Stimulated activated CD4-positive, alpha-beta T cell treated with anti-CD3 and anti-CD28 coated beads, TNF-alpha, amount 100 ng/mL, for 4 hours (primary cell): ENCODE data around the gene CUX1.

Experiments
- DNase-seq, 3 experiments: peaks; one replicate each; pipeline ENCODE4 v3.0.0-alpha.2; 2020; ENCODE audit warnings: low read depth in 3 of 3

The CUX1 gene

DNA sequence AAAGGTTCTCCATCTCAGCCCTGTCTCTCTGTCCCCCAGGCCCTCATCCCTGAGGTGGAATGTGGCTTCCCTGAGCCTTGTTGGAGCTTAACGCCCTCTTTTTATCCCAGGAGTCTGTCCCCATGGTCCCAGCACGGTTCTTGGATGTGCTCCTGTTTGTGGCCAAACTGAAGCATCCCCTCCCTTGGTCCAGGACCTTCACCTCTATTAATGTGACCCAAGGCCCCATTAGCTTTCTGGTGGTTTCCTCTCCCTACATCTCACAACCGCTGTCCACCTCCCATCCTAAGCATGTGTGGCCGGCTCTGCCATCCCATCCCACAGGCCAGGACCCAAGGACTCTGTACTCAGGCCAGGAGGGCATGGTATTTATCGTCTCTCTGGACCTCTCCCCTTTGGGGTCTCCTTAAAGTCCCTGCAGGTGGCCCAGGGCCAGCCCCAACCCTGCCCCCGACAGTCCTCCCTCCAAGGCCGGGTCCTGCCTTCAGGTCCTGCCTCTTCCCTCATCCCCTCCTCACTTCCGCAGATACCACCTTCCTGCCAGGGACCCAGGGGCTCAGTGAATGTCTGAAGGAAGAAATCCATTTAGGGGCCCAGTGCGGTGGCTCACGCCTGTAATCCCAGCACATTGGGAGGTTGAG, 453.9 kb downstream of the CUX1 start:
- no peak for DNase-seq

DNA sequence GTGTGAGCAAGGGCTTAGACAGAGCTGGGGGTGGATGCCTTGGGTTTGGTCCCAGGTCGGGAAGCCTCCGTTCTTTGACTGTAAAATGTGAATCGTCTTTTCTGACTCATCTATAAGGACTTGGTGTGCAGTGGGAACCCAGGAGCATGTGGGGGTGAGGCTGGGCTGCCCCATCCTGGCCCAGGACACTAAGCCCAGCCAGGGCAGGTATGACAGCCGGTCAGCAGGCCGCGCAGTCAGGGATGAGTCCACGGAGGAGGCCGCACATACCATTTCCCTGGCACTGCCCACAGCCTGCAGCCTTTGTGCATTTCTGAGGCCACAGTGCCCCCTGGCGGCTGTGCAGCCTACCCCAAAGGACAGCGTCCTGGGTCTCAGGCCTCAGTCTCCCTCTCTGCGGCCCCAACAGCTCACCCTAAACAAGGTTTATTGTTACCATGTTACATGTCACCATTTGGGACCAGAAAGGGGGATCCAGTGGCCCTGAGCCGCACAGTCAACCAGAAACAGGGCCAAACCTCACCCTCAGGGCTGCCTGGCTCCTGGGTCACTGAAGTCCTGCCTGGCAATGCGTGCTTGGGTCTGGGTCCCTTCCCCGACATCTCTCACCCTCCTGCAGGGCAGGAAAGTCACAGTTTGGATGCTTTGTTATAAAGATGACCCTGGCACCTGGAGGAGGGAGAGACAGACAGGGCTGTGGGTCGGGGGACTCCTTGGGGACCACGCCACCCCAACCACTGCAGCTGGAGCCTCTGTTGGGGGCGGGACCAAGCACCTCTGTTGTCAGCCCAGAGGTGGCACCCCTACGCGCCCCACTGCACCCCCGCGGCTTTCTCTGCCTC, 454.9 kb downstream of the CUX1 start:
- DNase-seq = peak; percentile 50 to 68 (median 55)

DNA sequence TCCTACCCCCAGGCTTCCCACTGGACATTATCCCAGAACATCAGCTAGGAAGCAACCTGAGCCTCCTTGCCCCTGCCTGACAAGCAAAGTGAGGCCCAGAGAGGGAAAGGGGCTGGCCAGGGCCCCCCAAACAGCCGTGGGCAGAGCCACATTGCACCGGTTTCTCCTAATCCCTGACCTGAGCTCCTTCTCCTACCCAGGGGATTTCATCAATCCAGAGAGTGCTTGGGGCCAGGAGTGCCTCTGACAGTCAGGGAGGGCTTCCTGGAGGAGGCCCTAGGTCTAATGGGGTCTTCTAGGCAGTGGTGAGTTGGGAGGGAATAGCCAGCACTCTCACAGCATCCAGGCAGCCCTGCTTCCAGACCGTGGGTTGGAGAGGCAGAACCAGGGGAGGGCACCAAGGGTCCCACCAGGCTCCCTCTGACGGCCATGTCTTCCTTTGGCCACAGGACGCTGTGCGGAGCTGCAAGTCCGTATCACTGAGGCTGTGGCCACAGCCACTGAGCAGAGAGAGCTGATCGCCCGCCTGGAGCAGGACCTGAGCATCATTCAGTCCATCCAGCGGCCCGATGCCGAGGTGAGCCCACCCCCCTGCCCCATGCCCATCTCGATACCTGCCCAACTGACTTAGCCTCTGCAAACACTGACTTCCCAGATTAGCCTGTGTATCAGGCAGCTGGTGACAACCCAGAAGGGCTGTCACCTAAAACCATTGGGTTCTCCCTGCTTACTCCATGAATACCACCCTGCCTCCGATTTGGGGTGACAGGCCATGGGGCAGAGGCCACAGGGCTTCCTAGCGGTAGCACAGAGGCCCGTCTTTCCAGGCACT, 455.7 kb downstream of the CUX1 start:
- DNase-seq = no peak

DNA sequence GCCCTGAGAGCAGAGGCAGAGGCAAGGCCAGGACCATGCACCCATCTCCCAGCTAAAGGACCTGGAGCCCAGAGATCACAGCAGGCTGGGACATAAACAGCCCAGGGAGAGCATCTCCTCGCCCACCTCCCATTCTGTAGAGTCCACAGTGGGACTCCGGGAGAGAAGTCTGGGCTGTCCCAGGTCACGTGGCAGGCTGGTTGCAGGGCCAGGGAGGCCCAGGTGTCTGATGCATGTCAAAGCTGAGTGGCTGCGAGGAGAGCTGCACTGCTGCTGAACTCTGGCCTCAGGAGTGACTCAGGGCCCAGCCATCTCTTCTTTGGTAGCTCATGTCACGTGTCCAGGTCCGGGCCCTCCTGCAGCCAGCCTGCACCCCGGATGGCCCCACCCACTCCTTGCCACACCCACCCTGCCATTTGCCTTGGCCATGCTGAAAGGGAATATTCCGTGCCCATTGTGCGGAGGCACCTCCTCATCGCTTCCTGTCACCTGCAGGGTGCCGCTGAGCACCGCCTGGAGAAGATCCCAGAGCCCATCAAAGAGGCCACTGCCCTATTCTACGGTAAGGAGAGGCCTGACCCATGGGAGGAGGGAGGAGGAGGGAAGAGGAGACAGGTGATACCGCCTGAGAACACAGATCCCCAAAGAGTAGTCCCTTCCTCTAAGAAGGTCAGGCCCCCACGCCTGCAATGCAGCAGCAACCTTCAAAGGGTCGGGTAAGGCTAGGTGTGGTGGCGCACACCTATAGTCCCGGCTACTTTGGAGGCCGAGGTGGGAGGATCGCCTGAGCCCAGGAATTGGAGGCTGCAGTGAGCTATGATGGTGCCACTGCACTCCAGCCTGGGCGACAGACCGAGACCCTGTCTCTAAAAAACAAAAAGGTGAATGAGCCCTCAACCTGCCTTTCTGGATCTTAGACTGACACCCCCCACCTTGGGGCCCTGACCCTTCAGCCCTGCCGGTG, 456.6 kb downstream of the CUX1 start:
- DNase-seq = no peak

DNA sequence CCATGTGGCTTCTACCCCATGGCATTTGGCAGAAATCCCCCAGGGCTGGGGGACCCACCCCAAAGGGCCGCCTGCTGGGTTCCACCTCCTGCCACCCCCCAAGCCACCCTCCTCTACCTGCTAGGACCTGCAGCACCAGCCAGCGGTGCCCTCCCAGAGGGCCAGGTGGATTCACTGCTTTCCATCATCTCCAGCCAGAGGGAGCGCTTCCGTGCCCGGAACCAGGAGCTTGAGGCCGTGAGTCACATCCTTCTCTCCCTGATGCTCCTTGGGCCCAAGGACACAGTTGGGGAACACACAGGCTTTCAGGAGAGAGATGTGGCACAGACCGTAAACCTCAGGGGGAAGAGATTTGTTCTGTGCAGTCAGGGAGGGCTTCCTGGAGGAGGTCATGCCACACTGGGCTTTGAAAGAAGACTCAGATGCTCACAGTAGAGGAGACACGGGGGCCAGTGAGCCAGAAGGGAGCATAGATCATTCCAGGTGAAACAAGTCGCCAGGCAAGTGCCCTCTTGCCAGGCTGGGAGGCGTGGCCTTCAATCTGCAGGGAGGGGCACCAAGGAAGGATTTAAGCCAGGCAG, 457.8 kb downstream of the CUX1 start:
- no peak for DNase-seq

DNA sequence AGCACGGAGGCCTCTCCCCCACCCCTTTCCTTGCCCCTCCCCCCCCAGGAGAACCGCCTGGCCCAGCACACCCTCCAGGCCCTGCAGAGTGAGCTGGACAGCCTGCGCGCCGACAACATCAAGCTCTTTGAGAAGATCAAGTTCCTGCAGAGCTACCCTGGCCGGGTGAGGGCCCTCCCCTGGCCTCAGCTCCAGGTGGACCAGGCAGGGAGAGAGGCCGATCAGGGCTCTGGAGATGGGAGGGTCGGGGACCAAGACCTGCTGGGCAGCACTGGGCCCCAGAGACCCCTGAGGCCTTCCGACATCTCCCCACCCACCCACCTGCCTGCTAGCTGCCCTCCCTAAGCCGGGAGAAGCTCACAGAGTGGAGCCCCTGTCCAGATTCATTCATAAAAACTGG, 460.5 kb downstream of the CUX1 start:
- DNase-seq = no peak

DNA sequence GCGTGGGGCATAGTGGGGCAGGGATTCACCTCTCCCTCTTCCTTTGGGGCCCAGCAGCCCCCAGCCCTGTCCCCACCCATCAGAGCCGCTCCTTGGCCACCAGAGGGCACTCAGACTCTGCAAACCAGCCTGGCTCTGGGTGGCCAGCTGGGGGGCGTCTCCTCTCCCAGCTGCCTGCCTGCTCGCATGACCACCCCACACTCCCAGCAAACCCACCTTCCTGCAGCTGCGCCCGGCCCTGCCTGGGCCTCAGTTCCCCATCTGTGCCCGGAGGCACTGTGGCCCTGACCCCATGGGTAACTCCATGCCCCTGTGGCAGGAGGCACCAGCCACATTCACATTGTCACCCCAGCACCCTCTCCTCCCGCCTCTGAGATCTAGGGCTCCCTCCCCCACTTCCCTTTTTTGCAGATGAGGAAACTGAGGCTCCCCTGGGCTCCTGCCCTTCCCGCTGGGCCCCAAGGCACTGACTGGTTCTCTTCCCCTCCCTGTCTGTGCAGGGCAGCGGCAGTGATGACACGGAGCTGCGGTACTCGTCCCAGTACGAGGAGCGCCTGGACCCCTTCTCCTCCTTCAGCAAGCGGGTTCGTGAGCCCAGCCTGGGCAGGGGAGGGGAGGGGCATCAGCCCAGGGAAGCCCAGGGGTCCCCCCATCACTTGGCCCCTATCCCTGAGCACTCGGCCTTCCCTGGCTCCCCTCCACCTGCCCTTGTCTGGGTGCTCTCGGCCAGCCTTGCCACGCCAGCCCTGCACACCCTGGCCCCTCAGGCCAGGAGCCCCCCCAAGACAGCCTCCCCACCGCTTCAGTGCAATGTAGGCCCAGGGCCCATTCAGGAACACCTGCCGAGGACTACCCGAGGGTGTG, 462.3 kb downstream of the CUX1 start:
- DNase-seq = peak; percentile 29 to 38 (median 31)

DNA sequence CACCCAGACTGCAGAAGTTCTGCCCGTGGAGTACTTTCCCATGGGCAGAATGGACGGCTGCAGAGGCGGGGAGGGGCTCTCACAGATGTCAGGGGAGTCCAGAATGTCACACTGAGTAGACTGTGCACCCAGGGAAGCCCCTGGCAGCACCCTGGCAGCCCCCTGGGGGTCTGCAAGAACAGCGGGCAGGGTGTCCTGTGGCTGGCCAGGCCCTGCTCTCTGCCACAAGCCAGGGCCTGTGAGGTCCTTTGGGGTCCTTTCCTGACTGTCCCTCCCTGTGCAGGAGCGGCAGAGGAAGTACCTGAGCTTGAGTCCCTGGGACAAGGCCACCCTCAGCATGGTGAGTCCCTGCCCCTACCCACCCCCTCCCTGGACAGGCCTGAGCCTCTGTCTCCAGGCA, 463.1 kb downstream of the CUX1 start:
- DNase-seq = no peak

DNA sequence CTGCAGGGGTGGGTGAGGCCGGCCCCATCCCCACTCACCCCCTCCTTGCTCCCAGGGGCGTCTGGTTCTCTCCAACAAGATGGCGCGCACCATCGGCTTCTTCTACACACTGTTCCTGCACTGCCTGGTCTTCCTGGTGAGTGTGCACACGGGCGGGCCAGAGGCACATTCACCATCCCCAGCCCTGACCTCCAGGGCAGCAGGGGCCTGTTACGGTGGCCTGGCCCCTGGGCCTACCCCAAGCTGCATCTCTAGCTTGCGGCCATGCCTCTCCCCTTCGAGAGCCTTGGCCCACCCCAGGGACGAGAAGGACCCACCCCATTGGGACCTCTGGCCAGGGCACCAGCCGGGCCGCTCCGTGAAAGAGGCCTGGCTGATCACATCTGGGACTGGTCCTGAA, 464.4 kb downstream of the CUX1 start:
- DNase-seq = no peak

DNA sequence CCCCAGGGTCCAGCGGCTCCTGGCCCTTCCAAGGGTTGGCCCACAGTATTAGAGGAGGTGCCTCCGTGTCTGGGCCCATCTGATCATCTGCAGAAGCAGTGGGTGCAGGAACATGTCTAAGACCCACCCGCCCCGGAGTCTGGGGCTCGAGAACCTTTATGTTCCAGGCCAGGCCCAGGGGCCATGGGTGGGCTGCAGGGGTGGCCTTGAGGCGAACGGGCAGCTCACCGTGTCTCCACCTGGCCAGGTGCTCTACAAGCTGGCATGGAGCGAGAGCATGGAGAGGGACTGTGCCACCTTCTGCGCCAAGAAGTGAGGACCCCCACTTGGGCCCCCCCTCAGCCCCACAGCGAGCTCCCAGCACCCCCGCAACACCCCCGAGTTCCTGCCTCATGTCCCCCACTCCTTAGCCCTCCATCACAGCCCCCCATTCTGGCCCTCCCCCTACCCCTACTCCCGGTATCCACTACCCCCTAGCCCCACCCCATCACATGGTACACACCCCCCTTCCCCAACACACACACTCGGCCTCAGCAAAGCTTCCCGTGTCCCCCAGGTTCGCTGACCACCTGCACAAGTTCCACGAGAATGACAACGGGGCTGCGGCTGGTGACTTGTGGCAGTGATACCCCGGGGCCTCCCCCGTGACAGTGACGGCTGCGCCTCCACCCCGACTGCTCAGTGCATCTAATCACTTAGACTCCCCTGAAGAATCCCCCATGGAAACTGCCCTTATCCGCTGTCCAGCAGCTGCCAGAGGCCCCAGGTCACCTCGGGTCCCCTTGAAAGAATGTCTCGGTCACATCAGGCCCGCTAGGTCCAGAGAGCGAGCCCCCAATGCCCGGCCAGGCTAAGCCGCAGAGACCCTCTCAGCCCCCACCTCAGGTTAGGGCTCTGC, 465.3 kb downstream of the CUX1 start:
- DNase-seq = no peak

DNA sequence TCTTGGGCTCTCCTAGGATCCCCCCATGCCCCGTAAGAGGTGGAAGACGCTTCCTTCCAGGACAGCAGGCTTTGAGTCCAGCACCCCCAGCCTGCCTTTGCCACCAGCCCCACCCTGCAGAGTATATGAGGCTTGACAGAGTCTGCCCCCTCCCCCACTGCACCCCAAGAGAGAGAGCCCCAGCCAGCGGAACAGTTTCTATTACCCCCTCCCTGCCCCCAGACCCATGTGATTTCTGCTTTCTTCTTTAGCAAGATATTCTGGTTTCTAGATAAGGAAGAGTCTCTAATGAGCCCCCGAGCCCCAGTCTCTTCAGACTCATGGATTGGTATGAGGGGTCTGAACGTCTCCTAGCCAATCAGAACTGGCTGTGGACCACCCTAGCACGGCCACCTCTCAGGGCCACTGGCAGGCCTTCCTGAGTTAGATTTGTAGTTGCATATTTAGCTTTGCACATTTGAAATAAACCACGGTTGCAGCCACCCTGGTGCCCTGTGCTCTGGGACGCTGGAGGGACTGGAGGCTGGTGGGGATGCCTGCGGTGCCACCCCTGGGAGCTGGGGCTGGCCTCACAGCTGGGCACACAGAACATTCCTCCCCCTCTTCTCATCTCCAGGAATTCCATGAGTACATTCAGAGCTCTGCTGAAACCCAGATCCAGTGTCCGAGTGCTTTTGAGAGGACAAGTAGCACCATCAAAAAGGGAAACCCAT, 466.2 kb downstream of the CUX1 start:
- no peak for DNase-seq

DNA sequence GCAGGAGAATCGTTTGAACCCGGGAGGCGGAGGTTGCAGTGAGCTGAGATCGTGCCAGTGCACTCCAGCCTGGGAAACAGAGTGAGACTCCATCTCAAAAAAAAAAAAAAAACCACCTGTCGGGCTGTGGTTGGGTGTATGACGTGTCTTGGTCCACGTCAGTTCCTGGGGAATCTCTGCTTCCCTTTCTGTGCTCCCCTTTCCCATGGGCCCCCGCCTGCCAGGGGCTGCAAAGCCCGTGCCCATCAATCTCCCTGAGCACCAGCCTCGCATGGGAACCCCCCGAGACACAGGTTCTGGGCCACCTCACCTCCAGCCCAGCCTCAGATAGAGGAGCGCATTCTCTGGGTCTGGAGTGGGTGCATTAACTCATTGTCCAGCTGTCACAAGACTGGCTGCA, 467.0 kb downstream of the CUX1 start:
- no peak for DNase-seq

DNA sequence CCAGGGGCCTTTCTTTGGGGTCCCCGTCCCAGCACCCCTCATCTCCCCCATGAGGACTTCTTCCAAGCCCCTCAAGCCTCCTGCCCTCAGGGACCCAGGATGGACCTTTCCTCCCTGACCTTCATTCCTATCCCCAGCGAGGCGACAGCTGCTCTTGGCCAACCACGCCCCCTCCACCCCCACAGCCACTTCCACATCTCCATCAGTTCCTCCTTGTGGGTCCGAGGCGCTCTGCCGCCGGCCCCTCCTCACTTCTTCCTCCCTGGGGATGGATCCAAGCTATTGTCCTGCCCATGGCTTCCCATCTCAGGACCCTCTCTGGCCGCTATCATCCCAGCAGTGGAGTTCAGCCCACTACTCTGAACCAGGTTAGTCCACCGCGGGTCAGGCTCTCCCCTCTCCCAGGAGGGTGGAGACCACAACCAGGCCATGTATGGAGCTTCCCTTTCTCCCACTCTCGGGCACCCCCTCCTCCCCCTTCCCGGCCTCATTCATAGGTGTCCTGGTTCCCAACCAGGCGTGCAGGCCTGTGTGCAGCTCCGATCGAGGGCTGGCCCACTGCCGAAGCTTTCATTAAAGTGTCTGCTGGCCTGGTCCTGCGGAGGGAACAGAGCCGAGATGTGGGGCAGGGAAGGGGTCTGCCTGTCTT, 467.6 kb downstream of the CUX1 start:
- no peak for DNase-seq

DNA sequence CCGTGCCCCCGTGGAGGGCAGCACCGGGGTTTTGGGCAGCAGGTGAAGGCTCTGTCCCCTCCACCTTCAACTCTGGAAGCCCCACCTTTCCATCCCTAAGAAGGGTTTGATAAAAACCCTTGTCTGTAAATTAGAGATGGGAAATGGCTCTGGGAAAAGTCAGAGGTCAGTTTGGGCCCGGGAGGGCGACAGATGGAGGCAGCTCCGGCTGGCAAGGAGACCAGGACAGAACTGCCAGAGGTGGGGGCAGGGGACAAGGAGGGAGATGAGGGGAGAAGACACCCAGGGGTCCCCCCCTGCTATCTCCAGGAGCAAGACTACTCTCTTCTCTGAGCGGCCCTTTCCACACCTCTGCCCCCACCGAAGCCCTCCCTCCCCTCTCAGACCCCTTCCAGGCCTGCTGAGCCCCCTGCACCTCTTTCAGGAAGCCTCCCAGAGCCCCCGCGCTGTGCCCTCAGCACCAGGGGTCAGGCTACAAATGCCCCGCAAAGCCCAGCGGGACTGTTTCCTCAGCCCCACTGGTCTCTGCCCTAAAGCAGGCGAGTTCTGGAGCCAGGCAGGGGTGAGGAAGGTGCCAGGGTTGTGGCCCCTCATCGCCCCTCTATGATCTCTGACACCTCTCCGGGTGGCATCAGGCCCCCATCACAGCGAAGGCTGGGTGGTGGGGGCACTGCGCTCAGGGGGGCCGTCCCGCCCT, 468.3 kb downstream of the CUX1 start:
- no peak for DNase-seq

DNA sequence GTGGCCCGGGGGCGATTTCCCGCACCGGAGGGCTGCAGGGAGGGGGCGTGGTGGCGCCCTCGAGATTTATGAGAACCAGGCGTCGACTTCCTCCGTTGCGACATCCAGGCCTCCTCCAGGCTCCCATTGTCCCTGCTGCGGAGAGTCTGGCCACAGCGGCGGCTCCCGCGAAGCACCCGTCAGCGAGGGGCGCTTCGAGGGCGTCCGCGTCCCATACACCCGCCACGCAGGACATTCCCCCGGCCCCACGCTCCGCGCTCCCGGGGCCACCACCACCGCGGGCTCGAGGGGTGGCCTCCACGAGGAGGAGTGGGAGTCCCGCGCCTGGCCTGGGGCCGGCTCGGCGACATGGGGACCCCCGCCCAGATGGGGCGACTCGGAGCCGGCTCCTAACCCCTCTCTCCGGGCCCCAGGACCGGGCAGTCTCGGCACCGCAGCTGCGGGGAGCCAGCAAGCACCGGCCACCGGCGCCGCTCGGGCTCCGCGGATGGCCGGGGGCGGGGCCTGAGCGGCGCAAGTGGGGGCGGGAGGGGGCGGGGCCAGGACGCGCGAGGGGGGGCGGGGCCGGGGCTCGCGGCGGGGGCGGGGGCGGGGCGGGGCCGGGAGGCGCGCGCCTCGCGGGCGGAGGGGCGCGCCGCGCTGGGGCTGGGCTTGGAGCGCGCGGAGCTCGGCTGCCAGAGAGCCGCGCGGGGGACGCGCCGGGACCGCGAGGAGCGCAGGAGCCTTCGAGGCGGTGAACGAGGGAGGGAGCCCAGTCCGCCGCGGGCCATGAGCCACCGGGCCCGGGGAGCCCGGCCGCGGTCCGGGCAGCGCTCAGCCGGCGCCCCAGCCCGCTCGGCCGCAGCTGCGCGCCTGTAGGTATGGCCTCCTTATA, 469.0 kb downstream of the CUX1 start, which contains the start of gene SH2B2:
Gene SH2B2, plus strand, starts transcription at position 632 of the 874 bp plus-strand sequence. CDS start 13,683 bp downstream, outside the sequence.
- DNase-seq = peak in 2 of 3 experiments; percentile 30 to 41
